Stromal cell of bone marrow (primary cell): ENCODE measurements around the gene SOSTDC1.
A peak's percentile ranks its signal among the peaks of the same experiment; 100 is the strongest.
"Not testable (repeated sequence)": the region's sequence is repeated elsewhere in the genome, so short reads cannot be mapped to it uniquely, and the experiment has no call there.

Experiments used
- DNase-seq: peaks from one replicate; pipeline ENCODE4 v3.0.0-alpha.2; 2012; ENCODE audit warnings: low read depth

SOSTDC1 gene

GRCh38 chr7:16462431-16462889 lies 3.1 kb downstream of the SOSTDC1 start:
- DNase-seq = no peak

- no peak for DNase-seq
These were observed 4.6 kb downstream of the SOSTDC1 start for GRCh38 chr7:16460789-16461493.

DNA sequence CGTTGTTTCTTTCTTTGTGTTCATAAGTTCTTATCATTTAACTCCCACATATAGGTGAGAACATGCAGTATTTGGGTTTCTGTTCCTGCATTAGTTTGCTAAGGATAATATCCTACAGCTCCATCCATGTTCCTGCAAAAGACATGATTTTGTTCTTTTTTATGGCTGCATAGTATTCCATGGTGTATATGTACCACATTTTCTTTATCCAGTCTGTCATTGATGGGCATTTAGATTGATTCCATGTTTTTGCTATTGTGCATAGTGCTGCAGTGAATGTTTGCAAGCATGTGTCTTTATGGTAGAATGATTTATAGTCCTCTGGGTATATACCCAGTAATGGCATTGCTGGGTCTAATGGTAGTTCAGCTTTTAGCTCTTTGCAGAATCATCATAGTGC lies 9.2 kb downstream of the SOSTDC1 start:
- DNase-seq = not testable (repeated sequence)

- no peak for DNase-seq
These were observed 9.9 kb downstream of the SOSTDC1 start for GRCh38 chr7:16455591-16455990.

- no peak for DNase-seq
These were observed 15.2 kb downstream of the SOSTDC1 start for GRCh38 chr7:16450366-16450765.

DNA sequence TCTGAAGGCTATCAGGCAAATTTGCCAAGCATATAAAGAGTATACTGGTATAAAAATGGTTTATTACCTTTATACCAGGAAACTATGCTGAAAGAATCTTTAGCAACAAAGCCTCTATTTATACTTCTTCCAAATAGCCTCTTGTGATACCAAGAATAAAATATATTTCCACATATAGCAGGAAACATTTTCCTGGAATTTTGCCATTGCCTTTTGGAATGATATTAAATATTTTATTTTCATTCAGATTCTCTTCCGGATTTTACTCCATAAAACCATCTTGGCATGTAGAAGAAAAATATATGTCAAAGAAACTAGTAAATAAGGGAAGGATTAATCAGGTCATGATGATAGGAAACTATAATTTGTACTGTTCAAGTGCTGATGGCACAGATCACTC lies 17.7 kb downstream of the SOSTDC1 start:
- DNase-seq = no peak

- DNase-seq = no peak
These were observed 19.0 kb downstream of the SOSTDC1 start for GRCh38 chr7:16446508-16446907.

DNA sequence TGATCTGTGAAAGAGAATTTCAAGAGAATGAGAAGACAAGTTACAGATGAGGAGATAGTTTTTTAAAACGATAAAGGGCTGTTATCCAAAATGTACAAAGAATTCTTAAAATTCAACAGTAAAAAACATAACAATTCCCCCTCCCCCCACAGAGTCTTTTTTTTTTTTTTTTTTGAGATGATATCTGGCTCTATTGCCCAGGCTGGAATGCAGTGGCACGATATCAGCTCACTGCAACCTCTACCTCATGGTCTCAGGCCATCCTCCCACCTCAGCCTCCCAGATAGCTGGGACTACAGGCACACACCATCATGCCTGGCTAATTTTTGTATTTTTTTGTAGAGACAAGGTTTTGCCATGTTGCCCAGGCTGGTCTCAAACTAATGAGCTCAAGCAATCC lies 21.7 kb downstream of the SOSTDC1 start:
- DNase-seq = not testable (repeated sequence)

DNA sequence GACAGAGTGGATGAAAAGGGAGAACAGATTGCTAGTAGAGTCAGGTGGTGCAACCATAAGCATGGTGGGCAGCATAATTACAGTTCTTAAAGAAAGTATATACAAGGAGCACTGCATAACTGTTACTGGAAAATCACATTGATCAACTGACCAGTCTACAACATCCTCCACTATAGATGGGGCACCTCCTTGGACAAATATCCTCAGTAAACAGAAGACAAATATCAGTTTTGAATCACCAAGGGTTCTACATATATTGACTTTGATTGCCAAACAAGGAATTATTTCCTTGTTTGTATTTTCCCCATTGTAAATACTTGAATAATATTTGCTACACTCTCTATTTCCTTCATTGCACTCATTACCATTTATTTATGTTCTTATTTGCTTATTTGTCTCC lies 26.6 kb downstream of the SOSTDC1 start:
- no peak for DNase-seq

- DNase-seq = no peak
These were observed 29.2 kb downstream of the SOSTDC1 start for GRCh38 chr7:16436306-16436705.

- DNase-seq = no peak
These were observed 31.9 kb downstream of the SOSTDC1 start for GRCh38 chr7:16433568-16434122.

- DNase-seq = no peak
These were observed 33.2 kb downstream of the SOSTDC1 start for GRCh38 chr7:16432425-16432731.

DNA sequence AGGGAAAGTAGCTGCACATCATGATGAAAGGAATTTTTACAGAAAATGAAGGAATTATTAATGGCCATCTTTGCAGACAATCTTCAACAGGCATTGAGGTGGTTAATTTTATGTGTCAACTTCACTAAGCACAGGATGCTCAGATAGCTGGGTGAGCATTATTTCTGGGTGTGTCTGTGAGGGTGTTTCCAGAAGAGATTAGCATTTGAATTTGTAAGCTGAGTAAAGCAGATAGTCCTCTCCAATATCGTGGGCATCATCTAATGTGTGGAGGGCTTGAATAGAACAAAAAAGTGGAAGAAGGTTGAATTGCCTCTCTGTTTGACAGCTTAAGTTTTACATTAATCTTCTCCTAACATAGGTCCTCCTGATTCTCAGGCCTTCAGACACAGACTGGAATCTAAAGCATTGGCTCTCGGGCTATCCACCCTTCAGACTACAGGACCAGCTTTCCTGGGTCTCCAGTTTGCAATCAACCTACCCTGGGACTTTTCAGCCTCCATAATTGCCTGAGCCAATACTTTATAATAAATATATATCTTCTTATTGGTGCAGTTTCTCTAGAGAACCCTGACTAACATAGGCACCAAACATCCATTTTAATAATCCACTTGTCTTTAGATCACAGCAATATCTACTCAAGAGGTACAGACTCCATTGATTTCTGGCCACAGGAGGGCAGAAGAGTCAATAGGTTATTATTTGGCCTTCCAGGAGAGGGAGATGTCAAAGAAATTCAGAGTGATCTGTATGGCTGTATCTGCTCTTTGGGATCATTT lies 33.7 kb downstream of the SOSTDC1 start:
- DNase-seq = no peak

GRCh38 chr7:16430133-16430532 lies 35.4 kb downstream of the SOSTDC1 start:
- no peak for DNase-seq

DNA sequence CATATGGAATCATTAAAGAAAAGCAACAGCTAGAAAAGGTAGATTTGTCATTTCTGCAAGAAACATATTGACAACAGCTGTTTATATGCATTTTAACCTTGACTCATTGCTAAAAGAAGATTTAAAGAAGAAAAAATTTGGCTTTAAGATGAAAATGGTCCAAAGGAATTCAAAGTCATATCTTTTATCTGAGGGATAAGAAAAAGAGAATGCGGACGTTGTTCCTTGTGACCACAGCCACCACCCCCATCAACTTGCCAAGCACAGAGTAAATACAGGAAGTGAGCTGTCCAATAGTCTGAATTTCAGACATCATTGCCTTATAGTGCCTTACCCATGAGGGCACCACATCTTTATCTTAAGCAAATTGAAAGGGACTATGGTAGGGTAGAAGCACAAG lies 36.9 kb downstream of the SOSTDC1 start:
- no peak for DNase-seq

GRCh38 chr7:16428182-16428581 lies 37.4 kb downstream of the SOSTDC1 start:
- no peak for DNase-seq

DNA sequence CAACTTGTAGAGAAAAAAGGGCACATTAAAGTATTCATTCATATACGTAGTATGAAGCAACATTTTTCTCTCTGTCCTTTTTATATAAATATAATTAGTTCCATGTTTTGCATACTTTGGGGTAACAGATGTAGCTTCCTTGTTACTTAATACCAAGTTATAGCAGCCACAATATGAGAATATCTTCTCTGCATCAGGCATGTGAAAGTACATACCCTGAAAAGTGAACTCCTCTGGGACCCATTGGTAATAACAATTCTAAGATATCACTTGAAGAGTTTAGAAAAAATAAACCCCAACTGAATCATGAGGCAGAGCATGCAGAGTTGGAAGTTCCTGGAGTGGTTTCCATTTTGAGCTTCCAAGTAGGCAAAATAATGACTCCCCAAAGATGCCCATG lies 41.8 kb downstream of the SOSTDC1 start:
- DNase-seq = no peak

GRCh38 chr7:16422917-16423316 lies 42.6 kb downstream of the SOSTDC1 start:
- DNase-seq = no peak

- no peak for DNase-seq
These were observed 43.5 kb downstream of the SOSTDC1 start for GRCh38 chr7:16422103-16422435.

DNA sequence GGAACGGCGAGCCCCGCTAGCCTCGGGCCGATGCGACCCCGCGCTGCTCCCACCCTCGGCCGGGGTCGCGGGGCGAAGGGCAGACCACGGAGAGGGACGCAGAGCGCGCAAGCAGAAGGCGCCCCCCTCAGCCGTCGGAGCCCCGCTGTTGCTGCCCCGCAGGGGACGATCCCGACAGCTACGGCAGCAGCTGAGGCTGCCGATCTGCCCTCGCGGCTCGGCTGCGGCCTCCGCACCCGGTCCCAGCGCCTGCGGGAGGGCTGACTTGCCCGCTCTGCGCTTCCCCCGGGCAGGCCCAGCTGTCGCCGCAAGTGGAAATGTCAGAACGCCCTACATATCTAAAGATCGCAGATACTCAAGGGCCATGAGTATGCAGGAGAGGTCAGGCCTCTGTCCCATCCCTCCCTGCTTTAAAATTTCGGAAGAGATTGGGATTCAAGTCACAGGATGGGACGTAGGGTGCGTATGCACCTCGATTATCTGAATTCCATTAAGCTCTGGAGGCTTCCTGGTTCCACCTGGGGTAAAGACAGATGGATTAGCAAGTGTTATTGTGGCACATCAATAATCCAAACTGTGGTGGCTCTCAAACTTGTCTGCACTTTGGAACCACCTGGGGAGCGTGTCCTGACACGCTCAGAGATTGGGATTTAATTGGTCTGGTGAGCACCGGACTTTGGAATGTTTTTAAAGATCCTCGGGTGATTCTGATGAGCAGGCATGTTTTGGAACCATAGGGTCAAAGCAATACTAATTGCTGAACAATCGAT lies 44.0 kb downstream of the SOSTDC1 start, which contains the start of gene CRPPA:
TSS of gene CRPPA (minus strand) at position 206 of the 770 bp plus-strand sequence. CDS start 216 bp downstream, outside the sequence.
- DNase-seq = no peak

DNA sequence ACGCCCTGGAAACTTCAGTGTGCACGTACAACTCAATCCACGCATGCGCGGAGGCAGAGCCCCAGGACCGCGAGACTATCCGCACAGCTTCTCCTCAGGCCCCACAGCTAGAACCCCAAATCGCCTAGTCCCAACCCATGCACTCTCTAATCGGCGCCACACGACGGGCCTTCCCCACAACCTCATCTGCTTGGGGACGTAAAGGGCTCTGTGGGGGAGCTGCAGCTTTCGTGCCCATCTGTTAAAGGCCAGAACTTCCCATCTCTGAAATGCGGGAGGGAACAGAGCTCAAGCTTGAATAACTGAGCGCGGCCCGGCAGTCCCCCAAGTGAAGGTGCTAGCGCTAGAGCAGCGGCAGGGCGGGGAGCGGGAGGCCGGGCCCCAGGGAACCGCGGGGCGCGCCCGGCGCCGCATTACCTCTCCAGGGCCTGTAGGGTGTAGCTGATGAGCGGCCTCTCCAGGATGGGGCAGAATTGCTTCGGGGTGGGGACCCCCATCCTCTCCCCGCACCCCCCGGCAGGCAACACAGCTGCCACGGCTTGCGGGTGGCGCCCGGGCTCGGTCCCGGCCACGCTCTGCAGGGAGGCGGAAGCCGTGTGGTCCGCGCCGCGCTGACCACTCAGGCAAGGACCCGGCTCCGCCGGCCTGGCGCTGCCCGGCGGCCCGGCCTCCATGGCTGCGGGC lies 44.7 kb downstream of the SOSTDC1 start:
- peak; percentile 73 for DNase-seq

DNA sequence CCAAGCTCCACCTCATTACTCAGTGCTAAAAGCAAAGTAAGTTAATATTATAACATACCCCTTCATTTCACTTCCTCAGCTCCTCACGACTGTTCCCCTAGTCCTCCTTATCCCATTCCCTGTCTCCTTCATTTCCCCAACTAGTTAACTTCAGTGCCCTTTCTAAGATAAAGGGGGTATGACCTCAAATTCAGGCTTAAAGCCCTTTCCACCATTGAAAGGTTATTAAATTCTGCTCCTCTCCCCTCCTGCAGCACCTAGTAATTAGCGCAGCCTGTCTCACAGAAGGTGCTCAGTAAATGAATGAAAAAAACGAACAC lies 45.2 kb downstream of the SOSTDC1 start:
- DNase-seq = no peak
